ENCODE measurements around the gene C1orf167.

The C1orf167 gene

DNA sequence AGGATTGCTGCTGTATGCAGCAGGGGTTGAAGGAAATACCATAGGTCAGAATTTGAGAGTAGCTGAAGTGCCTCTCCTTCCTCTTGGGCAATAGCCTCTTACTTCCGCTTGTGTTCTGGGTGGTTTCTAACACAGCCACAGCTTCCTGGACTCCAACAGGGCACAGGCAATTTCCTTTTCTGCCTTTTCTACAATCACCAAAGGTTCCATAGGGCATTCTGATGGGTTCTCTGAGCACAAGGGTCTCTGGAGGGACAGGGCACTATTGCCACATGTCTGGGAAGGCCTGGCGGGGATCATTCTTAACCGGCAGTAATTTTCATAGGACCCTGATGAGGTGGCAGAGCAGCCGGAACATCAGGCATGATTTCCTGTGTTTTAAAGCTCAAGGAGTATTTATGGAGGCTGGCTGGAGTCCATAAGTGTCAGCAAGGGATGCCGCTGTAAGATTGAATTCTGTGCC, 31.5 kb upstream of the C1orf167 start:
- H3K27ac Mint-ChIP-seq: peak overlapping the region; percentile 75
- H3K4me1 Mint-ChIP-seq (ENCODE audit: low read depth): peaks cover 32% of the 10 kb centered on the region
- H3K27me3 Mint-ChIP-seq (ENCODE audit: low read depth): no peaks in the 10 kb centered on the region
- no peaks in the 10 kb centered on the region for H3K9me3 Mint-ChIP-seq
- peak overlapping the region; percentile 72 for H3K4me3 Mint-ChIP-seq
- no peaks in the 10 kb centered on the region for H3K36me3 Mint-ChIP-seq (ENCODE audit: low read depth)

DNA sequence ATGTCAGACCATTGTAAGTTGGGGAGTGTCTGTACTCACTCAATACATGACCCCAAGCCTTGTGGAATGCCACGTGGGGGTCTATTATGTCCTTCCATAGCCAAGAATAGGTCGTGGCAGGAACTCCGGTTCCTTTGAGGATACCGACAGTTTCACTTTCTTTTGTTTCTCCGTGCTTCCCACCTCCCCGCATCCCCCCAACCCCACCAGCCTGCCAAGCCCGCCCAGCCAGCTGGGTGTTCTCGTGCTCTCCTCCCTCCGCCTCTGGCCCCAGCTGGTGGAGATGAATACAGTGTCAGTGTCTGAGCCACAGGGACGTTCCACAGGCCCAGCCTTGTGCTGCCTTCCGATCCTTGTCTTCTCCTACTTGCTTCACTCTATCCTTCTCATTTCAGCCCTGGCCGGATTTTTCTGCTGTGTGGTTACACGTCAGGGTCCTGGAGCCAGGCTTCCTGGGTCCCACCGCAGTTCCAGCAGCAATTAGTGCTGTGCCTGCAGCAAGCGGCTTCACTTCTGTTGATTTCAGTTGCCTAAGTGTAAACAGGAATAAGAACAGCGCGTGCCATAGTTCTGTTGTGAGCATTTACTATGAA, 30.2 kb upstream of the C1orf167 start:
- Mint-ChIP-seq H3K27ac (peak overlapping the region; percentile 92), H3K9me3 (no peaks in the 10 kb centered on the region), H3K27me3 (ENCODE audit: low read depth) (no peaks in the 10 kb centered on the region), H3K4me3 (peak overlapping the region; percentile 67), H3K36me3 (ENCODE audit: low read depth) (no peaks in the 10 kb centered on the region), H3K4me1 (ENCODE audit: low read depth) (peaks cover 32% of the 10 kb centered on the region)

DNA sequence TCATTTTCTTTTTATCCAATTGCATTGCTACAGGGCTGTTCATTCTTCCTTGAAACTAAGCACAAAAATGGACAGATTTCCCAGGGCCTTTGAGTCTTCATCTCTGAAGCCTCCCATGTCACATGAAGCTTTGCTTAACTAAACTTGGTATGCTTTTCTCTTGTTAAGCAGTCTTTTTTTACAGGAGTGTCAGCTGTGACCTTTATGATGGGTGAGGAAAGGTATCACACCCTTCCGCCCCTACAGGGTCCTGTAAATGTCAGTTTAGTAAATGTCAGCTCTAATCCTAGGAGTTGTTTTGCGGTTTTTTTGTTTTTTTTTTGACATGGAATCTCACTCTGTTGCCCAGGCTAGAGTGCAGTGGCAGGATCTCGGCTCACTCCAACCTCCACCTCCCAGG, 28.7 kb upstream of the C1orf167 start:
- H3K27ac Mint-ChIP-seq: no peak overlapping the region
- no peaks in the 10 kb centered on the region for H3K27me3 Mint-ChIP-seq (ENCODE audit: low read depth)
- H3K4me3 Mint-ChIP-seq: no peak overlapping the region
- H3K9me3 Mint-ChIP-seq: no peaks in the 10 kb centered on the region
- peaks cover 3% of the 10 kb centered on the region for H3K36me3 Mint-ChIP-seq (ENCODE audit: low read depth)
- H3K4me1 Mint-ChIP-seq (ENCODE audit: low read depth): peaks cover 46% of the 10 kb centered on the region

DNA sequence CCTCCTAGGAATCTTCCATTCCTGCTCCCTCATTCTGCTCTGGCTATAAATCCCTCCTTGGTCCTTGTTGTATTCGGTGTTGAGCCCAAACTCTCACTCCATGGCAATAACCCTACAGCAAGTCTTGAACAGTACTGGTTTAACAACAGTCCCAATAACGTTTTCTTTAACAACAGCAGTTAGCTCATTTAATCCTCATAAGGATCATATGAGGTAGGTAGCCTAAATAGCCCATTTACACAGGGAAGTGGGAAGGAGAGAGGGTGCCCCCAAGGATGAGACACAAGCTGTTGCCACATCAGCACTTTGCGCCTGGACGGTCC, 26.5 kb upstream of the C1orf167 start:
- H3K4me3 Mint-ChIP-seq: peak overlapping the region; percentile 3
- no peaks in the 10 kb centered on the region for H3K9me3 Mint-ChIP-seq
- H3K4me1 Mint-ChIP-seq (ENCODE audit: low read depth): peaks cover 50% of the 10 kb centered on the region
- no peaks in the 10 kb centered on the region for H3K27me3 Mint-ChIP-seq (ENCODE audit: low read depth)
- H3K36me3 Mint-ChIP-seq (ENCODE audit: low read depth): peaks cover 5% of the 10 kb centered on the region
- H3K27ac Mint-ChIP-seq: peak overlapping the region; percentile 31

DNA sequence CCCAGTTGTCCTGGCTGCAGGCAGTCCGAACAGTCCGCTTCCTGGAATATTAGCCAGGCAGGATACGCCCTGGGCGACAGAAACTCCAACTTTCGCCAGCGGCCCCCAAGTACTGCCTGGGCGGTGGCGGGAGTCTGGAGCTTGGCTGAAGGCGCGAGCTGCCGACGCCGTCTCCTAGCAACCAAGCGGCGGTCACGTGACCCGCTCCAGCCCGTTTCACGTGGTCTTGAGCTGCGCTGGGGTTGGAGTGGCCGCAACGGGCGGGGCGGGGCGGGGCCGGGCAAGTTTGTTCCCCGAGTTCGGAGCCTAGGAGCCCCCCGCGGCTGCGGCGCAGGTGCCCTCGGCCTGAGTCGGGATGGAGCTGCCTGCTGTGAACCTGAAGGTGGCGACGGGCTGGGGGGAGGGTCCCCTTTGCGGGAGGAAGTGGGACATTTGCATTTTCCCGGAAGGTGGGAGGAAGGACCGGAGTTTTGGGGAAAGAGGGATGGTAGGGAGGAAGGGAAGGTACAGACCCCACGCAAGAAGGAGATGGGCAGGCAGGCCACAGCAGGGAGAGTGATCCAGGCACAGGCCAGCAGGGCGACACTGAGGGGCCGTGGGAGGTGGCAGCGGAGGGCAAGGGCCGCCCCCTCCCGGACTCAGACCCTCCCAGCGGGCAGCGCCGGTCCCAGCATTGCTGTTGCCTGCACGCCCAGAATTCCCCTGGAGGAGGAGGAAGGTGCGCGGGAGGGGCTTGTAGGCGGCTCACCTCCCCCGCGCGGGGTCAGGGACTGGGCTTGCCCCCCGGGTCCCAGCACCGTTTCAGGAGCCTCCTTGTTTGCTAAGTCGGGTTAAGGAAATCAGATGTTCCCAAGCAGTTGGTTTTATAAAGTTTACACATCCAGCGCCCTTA, 25.9 kb upstream of the C1orf167 start, which contains the start of gene AGTRAP:
TSS of gene AGTRAP (plus strand) at position 283 of the 892 bp plus-strand sequence. CDS start at position 356, 73 bp downstream.
- Mint-ChIP-seq H3K27ac (peak within 1 kb of the TSS; percentile 89), H3K4me1 (ENCODE audit: low read depth) (peaks cover 54% of the 10 kb centered on the region), H3K27me3 (ENCODE audit: low read depth) (no peaks in the 10 kb centered on the region), H3K36me3 (ENCODE audit: low read depth) (peaks cover 5% of the 10 kb centered on the region), H3K9me3 (no peaks in the 10 kb centered on the region), H3K4me3 (peak within 1 kb of the TSS; percentile 95)

DNA sequence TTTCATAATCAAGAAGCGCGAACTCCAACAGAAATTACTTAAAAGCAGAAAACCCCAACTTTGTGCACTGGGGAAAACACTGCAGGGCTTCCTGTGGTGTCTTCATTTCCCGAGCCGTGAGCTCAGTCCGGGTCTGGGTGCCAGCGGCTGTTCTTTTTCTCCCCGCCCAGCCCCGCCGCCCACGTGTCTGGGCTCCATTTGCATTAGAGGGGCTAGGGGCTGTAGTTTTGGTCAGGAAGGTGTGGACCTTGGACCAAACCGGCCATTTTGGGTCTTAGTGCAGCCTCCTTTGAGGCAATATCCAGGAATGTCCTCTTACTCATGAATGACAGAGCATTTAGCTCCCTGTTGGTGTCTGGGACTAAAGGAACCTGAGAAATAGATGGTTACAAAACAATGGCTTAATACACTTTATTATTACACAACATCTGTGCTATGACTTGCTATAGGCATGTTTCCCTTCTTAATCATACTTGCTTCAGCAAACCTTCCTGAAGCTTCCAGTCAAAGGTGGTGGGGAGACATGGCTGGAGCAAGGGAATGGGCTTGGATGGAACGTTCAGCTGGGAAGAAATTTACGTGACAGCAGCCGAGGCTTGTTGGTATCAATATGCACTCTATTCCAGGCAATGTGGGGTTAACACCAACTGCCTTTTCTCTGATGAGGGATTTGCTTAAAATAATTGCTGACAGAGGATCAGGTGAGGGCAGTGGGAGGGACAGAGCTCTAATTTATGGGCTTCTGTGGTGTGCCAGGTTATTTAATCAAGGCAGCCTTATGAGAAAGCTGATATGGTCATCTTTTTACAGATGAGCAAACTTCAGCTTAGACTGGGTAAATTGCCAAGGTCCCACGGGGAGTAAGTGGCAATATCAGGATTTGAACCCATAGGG, 25.0 kb upstream of the C1orf167 start:
- Mint-ChIP-seq H3K4me1 (ENCODE audit: low read depth) (peaks cover 56% of the 10 kb centered on the region), H3K27ac (peak overlapping the region; percentile 62)

DNA sequence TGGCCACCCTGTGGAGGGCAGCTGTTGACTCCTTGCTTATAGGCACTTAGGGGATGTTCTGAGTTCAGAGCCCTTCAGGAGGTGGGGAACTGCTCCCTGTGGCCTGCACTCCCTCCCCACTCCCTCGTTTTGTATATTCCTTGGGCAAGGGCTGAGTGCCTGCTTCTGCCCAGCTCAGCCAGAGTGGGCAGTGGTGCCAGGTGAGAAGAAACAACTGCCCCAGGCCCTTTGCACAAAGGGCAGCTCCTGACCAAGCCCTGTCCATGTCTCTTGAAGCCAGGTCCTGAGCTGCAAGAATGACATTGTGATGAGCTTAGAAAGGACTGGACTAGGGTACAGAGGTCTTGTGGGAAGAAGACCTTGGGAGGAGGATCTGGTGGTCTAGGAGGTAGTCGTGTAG, 23.9 kb upstream of the C1orf167 start:
- H3K4me1 Mint-ChIP-seq (ENCODE audit: low read depth): peaks cover 63% of the 10 kb centered on the region
- no peak overlapping the region for H3K27ac Mint-ChIP-seq
- H3K27me3 Mint-ChIP-seq (ENCODE audit: low read depth): no peaks in the 10 kb centered on the region
- H3K9me3 Mint-ChIP-seq: no peaks in the 10 kb centered on the region
- peaks cover 8% of the 10 kb centered on the region for H3K36me3 Mint-ChIP-seq (ENCODE audit: low read depth)
- H3K4me3 Mint-ChIP-seq: peak overlapping the region; percentile 38

More for the DNA sequence above, 25.0 kb upstream of the C1orf167 start:
- peaks cover 5% of the 10 kb centered on the region for H3K36me3 Mint-ChIP-seq (ENCODE audit: low read depth)
- H3K27me3 Mint-ChIP-seq (ENCODE audit: low read depth): no peaks in the 10 kb centered on the region
- no peaks in the 10 kb centered on the region for H3K9me3 Mint-ChIP-seq
- H3K4me3 Mint-ChIP-seq: peak overlapping the region; percentile 95

DNA sequence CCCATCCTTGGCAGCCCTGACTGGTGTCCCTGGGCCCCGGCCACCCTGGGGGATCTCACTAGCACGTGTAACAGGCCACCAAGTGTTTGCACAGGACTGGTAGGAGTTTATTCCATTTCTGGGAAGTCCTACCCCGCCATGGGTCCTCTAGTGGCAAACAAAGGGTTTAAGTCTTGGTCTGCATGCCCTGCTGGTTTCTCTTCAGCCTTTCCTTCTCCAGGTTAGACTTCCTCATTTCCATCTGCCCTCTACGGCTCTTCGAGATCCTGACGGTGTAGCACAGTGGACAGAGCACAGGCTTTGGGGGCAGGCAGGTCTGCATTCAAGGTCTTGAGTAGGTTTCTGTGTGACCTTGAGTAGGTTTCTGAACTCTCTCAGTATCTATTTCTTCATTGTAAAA, 23.2 kb upstream of the C1orf167 start:
- Mint-ChIP-seq H3K36me3 (ENCODE audit: low read depth) (peaks cover 8% of the 10 kb centered on the region), H3K27me3 (ENCODE audit: low read depth) (no peaks in the 10 kb centered on the region), H3K4me1 (ENCODE audit: low read depth) (peaks cover 57% of the 10 kb centered on the region), H3K27ac (no peak overlapping the region), H3K4me3 (no peak overlapping the region), H3K9me3 (no peaks in the 10 kb centered on the region)

DNA sequence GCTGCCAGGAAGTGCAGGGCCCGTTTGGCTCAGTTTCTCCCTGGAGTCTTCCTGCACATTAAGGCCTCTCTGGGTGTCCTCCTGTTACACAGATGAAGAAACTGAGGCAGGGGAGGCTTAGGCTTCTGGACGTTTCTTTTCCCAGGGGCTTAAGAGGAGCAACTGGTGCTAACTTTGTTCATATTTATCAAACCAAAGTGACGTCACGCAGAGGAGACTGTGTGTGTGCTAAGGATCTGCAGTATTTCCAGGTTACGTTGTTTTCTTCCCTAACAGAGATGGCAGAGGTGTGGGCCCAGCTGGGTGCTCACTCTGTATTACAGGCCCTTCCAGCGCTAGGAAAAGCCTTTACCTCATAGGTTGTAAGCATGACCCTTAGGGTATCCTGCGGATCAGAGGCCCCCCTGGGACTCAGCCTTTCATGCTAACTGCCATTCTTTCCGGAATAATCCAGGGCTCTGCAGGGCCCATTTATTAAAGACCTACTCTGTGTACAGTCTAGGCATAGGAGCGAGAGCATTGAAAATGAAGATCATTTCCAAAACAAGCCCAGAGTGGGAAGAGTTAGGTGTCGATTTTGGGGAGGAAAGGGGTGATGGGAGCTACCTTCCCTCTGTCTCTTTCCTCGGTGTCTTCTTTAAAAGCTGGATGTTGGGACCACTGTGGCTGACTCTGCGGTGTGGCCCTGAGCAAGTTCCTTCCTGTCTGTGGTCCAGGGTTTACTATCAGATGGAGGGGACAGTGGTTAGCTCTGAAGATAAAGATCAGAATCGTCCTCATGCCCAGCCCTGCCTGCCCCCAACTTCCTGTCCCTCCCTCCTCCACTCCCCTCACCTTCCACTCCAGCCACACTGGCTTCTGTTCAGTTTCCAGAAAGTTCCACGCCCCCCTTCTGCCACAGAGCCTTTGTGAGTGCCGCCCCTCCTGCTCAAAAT, 21.5 kb upstream of the C1orf167 start:
- Mint-ChIP-seq H3K36me3 (ENCODE audit: low read depth) (peaks cover 8% of the 10 kb centered on the region), H3K4me3 (peak overlapping the region; percentile 63), H3K4me1 (ENCODE audit: low read depth) (peaks cover 57% of the 10 kb centered on the region), H3K27ac (peak overlapping the region; percentile 53), H3K9me3 (no peaks in the 10 kb centered on the region), H3K27me3 (ENCODE audit: low read depth) (no peaks in the 10 kb centered on the region)

DNA sequence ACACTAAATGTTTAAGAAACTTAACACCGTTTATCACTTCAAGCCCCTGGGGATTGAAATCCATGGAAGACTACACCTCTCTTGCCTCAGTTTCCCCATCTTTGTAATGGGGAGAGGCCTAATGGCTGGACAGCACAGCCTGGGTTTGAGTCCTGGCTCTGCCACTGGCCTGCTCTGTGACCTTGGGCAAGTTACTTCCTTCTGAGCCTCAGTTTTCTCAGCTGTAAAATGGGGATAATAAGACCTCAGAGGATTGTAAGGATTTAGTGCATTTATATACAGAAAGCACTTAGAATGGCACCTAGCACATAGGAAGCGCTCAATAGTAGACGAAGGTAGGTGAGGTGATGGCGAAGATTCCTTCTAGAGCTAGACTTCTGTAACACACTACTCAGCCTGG, 20.5 kb upstream of the C1orf167 start:
- Mint-ChIP-seq H3K27ac (no peak overlapping the region), H3K4me3 (peak overlapping the region; percentile 63), H3K9me3 (no peaks in the 10 kb centered on the region), H3K27me3 (ENCODE audit: low read depth) (no peaks in the 10 kb centered on the region), H3K4me1 (ENCODE audit: low read depth) (peaks cover 62% of the 10 kb centered on the region), H3K36me3 (ENCODE audit: low read depth) (peaks cover 14% of the 10 kb centered on the region)

DNA sequence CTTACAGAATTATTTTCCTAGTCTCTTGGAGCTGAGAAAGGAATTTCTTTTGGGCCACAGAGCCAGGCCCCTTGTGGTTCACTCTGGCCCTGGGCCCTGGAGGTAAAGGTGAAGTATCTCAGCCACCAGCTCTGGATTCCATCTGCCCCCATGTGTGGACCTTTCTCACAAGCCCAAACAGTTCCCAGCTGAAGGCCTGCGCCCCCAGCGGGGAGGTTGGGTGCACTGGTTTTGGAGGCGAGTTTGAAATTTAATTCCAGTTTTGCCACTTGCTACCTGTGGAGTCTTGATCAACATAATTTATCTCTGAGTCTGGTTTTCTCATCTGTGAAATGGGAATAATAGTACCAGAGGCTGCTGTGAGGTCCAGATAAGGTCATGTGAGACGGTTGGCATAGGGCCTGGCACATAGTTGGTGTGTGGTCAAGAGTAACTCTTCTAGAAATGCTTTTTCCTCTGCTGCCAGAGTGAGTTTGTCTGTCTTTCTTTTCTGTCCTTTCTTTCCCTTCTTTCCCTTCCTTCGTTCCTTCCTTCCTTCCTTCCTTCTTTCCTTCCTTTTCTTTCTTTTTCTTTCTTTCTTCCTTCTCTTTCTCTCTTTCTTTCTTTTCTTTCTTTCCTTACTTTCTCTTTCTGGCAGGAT, 20.0 kb upstream of the C1orf167 start:
- Mint-ChIP-seq H3K27ac (peak overlapping the region; percentile 62), H3K27me3 (ENCODE audit: low read depth) (no peaks in the 10 kb centered on the region), H3K9me3 (no peaks in the 10 kb centered on the region), H3K36me3 (ENCODE audit: low read depth) (peaks cover 17% of the 10 kb centered on the region), H3K4me1 (ENCODE audit: low read depth) (peaks cover 58% of the 10 kb centered on the region), H3K4me3 (peak overlapping the region; percentile 65)

DNA sequence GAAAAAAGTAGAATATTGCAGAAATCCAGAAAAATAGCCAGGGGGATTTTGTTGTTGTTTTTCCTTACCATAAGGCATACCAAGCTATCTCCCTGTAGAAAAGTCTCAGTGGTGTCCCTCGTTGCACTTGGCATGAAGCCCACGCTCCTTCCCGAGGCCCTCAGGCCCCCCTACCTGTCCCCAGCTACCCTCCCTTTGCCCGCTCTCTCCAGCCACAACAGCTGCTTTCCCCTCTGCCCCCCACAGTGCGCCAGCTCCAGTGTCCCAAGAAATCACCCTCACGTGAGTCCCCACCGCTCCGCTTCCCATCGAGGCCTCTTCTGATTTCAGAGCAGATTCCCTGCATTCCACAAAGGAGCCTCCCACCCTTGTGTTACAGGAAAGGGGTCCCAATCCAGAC, 17.7 kb upstream of the C1orf167 start:
- H3K4me3 Mint-ChIP-seq: no peak overlapping the region
- no peak overlapping the region for H3K27ac Mint-ChIP-seq
- H3K27me3 Mint-ChIP-seq (ENCODE audit: low read depth): no peaks in the 10 kb centered on the region
- H3K36me3 Mint-ChIP-seq (ENCODE audit: low read depth): peaks cover 20% of the 10 kb centered on the region
- peaks cover 45% of the 10 kb centered on the region for H3K4me1 Mint-ChIP-seq (ENCODE audit: low read depth)
- H3K9me3 Mint-ChIP-seq: no peaks in the 10 kb centered on the region

DNA sequence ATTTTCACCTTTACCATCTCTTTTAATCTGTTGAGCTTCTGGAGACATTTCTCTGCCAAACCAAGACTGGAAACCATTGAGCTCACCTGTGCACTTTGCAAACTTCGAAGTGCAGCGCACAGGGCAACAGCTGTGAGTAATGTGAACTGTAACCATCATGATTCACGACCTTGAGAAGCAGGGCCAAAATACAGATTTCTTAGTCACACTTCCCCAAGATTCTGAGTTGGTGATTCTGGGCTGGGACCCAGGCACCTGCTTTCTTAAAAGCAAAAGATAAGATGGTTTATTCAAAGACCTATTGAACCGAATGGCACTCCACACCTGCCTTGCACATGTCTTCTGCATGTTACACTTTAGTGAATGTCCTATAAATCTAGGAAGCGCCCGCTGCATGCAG, 15.9 kb upstream of the C1orf167 start:
- H3K4me1 Mint-ChIP-seq (ENCODE audit: low read depth): peaks cover 31% of the 10 kb centered on the region
- H3K36me3 Mint-ChIP-seq (ENCODE audit: low read depth): peaks cover 20% of the 10 kb centered on the region
- no peaks in the 10 kb centered on the region for H3K9me3 Mint-ChIP-seq
- H3K4me3 Mint-ChIP-seq: no peak overlapping the region
- no peak overlapping the region for H3K27ac Mint-ChIP-seq
- no peaks in the 10 kb centered on the region for H3K27me3 Mint-ChIP-seq (ENCODE audit: low read depth)

Data from T-helper 1 cell treated with Interleukin-12 subunit alpha and Interleukin-12 subunit beta and Interleukin-4 antibody, amounts not matched to agents 30 μg/mL and 1 μg/mL, for 36 hours (primary cell).